Frontal cortex (tissue), 4 donors: ENCODE data around the gene ZNF132. TPM values are rescaled to one million over a fixed set of nuclear protein-coding genes. Genes with fewer than 3 reads are reported as not detected.

ENCODE experiments used
- DNase-seq, 2 donors: peaks; one replicate each; pipeline ENCODE4 v3.0.0; 2012; ENCODE audit warnings: low spot score in 2 of 2
- FAIRE-seq: peaks from 2 replicates; lab custom pipeline; 2012; peaks lifted over from hg19 to GRCh38; lab: Jason Lieb, UNC
- small RNA-seq: library from RNA; depleted of rRNA; stranded (forward); fragments of <200 nt; gene quantifications from one replicate; pipeline ENCODE3, GENCODE V24; 2014
- total RNA-seq: library from RNA; depleted of rRNA; stranded (reverse); fragments of >200 nt; gene quantifications from one replicate; pipeline ENCODE4 v1.2.3, GENCODE V29; 2014
- donor health status: control.
- donor health status: control.
- donor health status: control.

The ZNF132 gene
- total RNA-seq, 1 donor from 2014 or later: 15.9 TPM

GRCh38 chr19:58394821-58395219 is 45.1 kb downstream of the ZNF132 start:
- DNase-seq: no peak

GRCh38 chr19:58393725-58394033 is 46.3 kb downstream of the ZNF132 start:
- FAIRE-seq: no peak
- DNase-seq: no peak

More at GRCh38 chr19:58394821-58395219, 45.1 kb downstream of the ZNF132 start:
- FAIRE-seq: no peak

GRCh38 chr19:58392945-58393724 is 46.8 kb downstream of the ZNF132 start:
- DNase-seq (no peak), FAIRE-seq (no peak)

- DNase-seq (no peak), FAIRE-seq (no peak)
Measured at GRCh38 chr19:58388175-58388526, 51.8 kb downstream of the ZNF132 start.

GRCh38 chr19:58387338-58388174 is 52.4 kb downstream of the ZNF132 start:
- no peak for DNase-seq
- FAIRE-seq: no peak

GRCh38 chr19:58386576-58387337 is 53.2 kb downstream of the ZNF132 start, which contains the start of gene RPS5:
TSS of gene RPS5 (plus strand) at chr19:58387269. CDS start at chr19:58388138, 869 bp downstream.
- FAIRE-seq (peak; percentile 33), DNase-seq (peak; percentile 98 to 100)

GRCh38 chr19:58385891-58386575 is 53.9 kb downstream of the ZNF132 start:
- FAIRE-seq (no peak), DNase-seq (no peak)

GRCh38 chr19:58385313-58385890 is 54.6 kb downstream of the ZNF132 start:
- FAIRE-seq (no peak), DNase-seq (no peak)

- DNase-seq: no peak
- no peak for FAIRE-seq
Measured at GRCh38 chr19:58382997-58383603, 56.9 kb downstream of the ZNF132 start.

Small RNA genes lying within 50 kb of the gene (small RNA-seq; reads per million reads assigned to genes)
- gene MIR4754 (not detected), gene RNU6-1337P (not detected)

Other genes with a start within 250 kb of the ZNF132 start
- 72.2 TPM for gene ZNF544, start 211.2 kb downstream of the ZNF132 start, total RNA-seq
- 14.3 TPM for gene ZNF8, start 161.2 kb downstream of the ZNF132 start, total RNA-seq
- 22.4 TPM for gene ERVK3-1, start 134.8 kb downstream of the ZNF132 start, total RNA-seq
- gene ZSCAN22, start 113.2 kb downstream of the ZNF132 start, total RNA-seq: 2.0 TPM
- gene A1BG, start 86.7 kb downstream of the ZNF132 start, total RNA-seq: 0.41 TPM
- gene ZNF497, start 77.4 kb downstream of the ZNF132 start, total RNA-seq: 6.1 TPM
- 2.4 TPM for gene ZNF837, start 59.1 kb downstream of the ZNF132 start, total RNA-seq
- 2,200 TPM for gene RPS5, start 52.9 kb downstream of the ZNF132 start, total RNA-seq
- not detected for gene RNF225, start 44.5 kb downstream of the ZNF132 start, total RNA-seq
- 11.8 TPM for gene ZNF584, start 31.5 kb downstream of the ZNF132 start, total RNA-seq
- 24.1 TPM for gene ZNF324B, start 11.5 kb upstream of the ZNF132 start, total RNA-seq
- 20.8 TPM for gene ZNF324, start 26.9 kb upstream of the ZNF132 start, total RNA-seq
- gene ZNF446, start 36.2 kb upstream of the ZNF132 start, total RNA-seq: 8.6 TPM
- gene SLC27A5, start 71.8 kb upstream of the ZNF132 start, total RNA-seq: 6.9 TPM
- gene ZBTB45, start 79.7 kb upstream of the ZNF132 start, total RNA-seq: 6.9 TPM
- 332 TPM for gene TRIM28, start 103.9 kb upstream of the ZNF132 start, total RNA-seq
- 62.8 TPM for gene CHMP2A, start 115.0 kb upstream of the ZNF132 start, total RNA-seq
- gene UBE2M, start 118.5 kb upstream of the ZNF132 start, total RNA-seq: 64.8 TPM
- gene MZF1, start 133.2 kb upstream of the ZNF132 start, total RNA-seq: 11.0 TPM